Vagina (tissue), 2 donors: ENCODE data around the gene DDT. TPM values are rescaled to one million over a fixed set of nuclear protein-coding genes. Genes with fewer than 3 reads are reported as not detected.

Experiments
- DNase-seq, 2 donors: peaks; one replicate each; pipeline ENCODE4 v3.0.0-alpha.2; 2017; ENCODE audit errors: extremely low spot score in 2 of 2
- H3K27ac ChIP-seq: fragments of 200-600 bp; sonication (generic); one replicate; pipeline ENCODE4 v1.5.1; 2019
- H3K27me3 ChIP-seq: fragments of 200-600 bp; sonication (generic); one replicate; pipeline ENCODE4 v1.5.1; 2019
- H3K36me3 ChIP-seq, 2 donors: fragments of 200-600 bp; sonication (generic); one replicate each; pipeline ENCODE4 v1.5.1; 2017 to 2019
- H3K4me1 ChIP-seq: fragments of 200-600 bp; sonication (generic); one replicate; pipeline ENCODE4 v1.5.1; 2019
- H3K4me3 ChIP-seq, 2 donors: fragments of 200-600 bp; sonication (generic); 1 replicate in 1 of 2; 2 replicates in 1 of 2; pipeline ENCODE4 v1.5.1; 2016 to 2019
- H3K9me3 ChIP-seq: fragments of 200-600 bp; sonication (generic); one replicate; pipeline ENCODE4 v1.5.1; 2019
- POLR2A ChIP-seq, 2 donors: fragments of 450-650 bp; IDR thresholded peaks; one replicate each; pipeline ENCODE4 v1.6.1; 2017; ENCODE audit warnings: antibody characterized with exemption in 2 of 2, mild to moderate bottlenecking in 2 of 2, moderate library complexity in 2 of 2
- POLR2AphosphoS5 ChIP-seq, 2 donors: sonication (generic); formaldehyde crosslinking; IDR thresholded peaks; one replicate each; pipeline ENCODE4 v1.9.0; 2017; ENCODE audit warnings: antibody characterized with exemption in 2 of 2, mild to moderate bottlenecking in 2 of 2, low read depth in 1 of 2; ENCODE audit not compliant: insufficient read depth in 1 of 2
- intact Hi-C: fragments of 100-400 bp; cut with DNase I; formaldehyde crosslinking; loops from one replicate; pipeline ENCODE4 v1.15.1; 2023
- total RNA-seq: library from RNA; depleted of rRNA; stranded (reverse); fragments of >200 nt; gene quantifications from one replicate; pipeline ENCODE4 v1.2.3, GENCODE V29; 2016
- TF ChIP-seq, protein P1 (sequence below), 3 experiments: fragments of 450-650 bp in 2 of 3; fragments of 200-600 bp in 1 of 3; sonication (generic) in 1 of 3; IDR thresholded peaks; one replicate each; pipeline ENCODE4 v1.5.1; 2017 to 2019; ENCODE audit warnings: antibody characterized with exemption in 3 of 3, mild to moderate bottlenecking in 2 of 3, moderate library complexity in 2 of 3

DDT gene
- total RNA-seq, 1 donor from 2014 or later: 167 TPM

DNA sequence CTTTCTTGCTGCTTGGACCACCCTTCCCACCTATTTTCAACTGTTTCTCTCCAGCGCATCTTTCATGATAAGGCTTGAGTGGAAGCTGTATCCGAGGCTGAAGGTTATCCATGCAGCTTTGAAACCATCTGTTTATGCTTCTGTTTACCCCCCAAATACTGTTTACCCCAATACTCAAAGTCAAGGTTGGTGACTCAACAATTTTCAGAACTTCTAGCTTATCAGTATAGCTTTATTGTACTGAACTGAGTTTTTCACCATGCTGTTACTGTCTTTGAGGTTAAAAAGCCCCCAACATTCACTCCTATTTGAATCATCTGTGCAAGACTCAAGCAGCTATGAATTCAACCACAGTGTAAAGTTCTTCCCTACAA lies 35.8 kb upstream of the DDT start:
- no peaks in the 10 kb centered on the region for H3K27me3 ChIP-seq
- peaks cover 15% of the 10 kb centered on the region for H3K4me1 ChIP-seq
- intact Hi-C loops: no loop called here

DNA sequence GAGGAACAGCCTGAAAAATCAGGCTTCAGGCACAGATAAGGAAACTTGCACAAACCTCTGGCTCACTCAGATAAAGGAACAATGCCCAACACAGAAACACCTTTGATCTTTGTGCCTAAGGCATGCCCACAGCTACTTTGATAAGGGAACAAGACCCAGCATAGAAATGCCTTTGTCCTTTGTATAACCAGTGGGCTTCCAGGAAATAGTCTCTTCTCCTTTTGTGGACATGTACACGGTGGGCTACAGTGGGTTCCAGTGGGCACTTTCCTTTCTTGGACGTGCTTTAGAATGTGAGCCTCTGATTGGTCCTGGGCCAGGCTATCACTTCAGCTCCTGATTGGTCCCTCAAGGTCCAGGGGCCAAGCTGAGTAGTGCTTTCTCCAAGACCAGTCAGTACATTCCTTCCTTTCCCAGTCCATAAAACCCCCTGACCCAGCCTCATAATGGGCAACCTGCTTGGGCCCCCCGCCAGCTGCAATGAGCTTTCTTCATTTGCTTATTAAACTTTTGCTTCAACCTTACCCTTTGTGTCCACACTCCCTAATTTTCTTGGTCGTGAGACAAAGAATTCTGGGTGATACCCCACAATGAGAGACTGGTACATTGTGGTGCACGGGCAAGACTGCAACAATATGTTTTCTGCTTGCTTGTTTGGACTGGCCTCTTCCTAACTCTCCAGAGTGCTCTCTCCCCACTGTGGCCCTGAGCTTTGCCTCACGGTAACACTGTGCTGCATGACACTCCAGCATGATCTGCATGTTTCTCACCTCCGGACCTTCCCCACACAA lies 35.2 kb upstream of the DDT start:
- TF ChIP-seq, protein P1, sequence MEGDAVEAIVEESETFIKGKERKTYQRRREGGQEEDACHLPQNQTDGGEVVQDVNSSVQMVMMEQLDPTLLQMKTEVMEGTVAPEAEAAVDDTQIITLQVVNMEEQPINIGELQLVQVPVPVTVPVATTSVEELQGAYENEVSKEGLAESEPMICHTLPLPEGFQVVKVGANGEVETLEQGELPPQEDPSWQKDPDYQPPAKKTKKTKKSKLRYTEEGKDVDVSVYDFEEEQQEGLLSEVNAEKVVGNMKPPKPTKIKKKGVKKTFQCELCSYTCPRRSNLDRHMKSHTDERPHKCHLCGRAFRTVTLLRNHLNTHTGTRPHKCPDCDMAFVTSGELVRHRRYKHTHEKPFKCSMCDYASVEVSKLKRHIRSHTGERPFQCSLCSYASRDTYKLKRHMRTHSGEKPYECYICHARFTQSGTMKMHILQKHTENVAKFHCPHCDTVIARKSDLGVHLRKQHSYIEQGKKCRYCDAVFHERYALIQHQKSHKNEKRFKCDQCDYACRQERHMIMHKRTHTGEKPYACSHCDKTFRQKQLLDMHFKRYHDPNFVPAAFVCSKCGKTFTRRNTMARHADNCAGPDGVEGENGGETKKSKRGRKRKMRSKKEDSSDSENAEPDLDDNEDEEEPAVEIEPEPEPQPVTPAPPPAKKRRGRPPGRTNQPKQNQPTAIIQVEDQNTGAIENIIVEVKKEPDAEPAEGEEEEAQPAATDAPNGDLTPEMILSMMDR (IDR thresholded peaks at IDR 0.05): no peak
- no peak for TF ChIP-seq POLR2A (IDR thresholded peaks at IDR 0.05)
- TF ChIP-seq POLR2AphosphoS5 (IDR thresholded peaks at IDR 0.05; ENCODE audit: insufficient read depth in 1 of 2, low read depth in 1 of 2): no peak
- no peak overlapping the region for H3K27ac ChIP-seq
- no peaks in the 10 kb centered on the region for H3K27me3 ChIP-seq
- peaks cover 15% of the 10 kb centered on the region for H3K4me1 ChIP-seq
- no peaks in the 10 kb centered on the region for H3K9me3 ChIP-seq
- H3K4me3 ChIP-seq: no peak overlapping the region
- no peak for DNase-seq
- no peaks in the 10 kb centered on the region for H3K36me3 ChIP-seq
- intact Hi-C loops: loop anchor here (5.0 kb wide), 1 partner anchor 72 kb away; no protein-coding TSS in a partner anchor

More for the DNA sequence above, 35.8 kb upstream of the DDT start:
- Histone ChIP-seq H3K9me3 (no peaks in the 10 kb centered on the region), H3K36me3 (no peaks in the 10 kb centered on the region), H3K4me3 (no peak overlapping the region), H3K27ac (no peak overlapping the region)
- no peak for DNase-seq
- TF ChIP-seq, protein P1 (IDR thresholded peaks at IDR 0.05): no peak
- TF ChIP-seq POLR2AphosphoS5 (IDR thresholded peaks at IDR 0.05; ENCODE audit: insufficient read depth in 1 of 2, low read depth in 1 of 2) (no peak), POLR2A (IDR thresholded peaks at IDR 0.05) (no peak)

DNA sequence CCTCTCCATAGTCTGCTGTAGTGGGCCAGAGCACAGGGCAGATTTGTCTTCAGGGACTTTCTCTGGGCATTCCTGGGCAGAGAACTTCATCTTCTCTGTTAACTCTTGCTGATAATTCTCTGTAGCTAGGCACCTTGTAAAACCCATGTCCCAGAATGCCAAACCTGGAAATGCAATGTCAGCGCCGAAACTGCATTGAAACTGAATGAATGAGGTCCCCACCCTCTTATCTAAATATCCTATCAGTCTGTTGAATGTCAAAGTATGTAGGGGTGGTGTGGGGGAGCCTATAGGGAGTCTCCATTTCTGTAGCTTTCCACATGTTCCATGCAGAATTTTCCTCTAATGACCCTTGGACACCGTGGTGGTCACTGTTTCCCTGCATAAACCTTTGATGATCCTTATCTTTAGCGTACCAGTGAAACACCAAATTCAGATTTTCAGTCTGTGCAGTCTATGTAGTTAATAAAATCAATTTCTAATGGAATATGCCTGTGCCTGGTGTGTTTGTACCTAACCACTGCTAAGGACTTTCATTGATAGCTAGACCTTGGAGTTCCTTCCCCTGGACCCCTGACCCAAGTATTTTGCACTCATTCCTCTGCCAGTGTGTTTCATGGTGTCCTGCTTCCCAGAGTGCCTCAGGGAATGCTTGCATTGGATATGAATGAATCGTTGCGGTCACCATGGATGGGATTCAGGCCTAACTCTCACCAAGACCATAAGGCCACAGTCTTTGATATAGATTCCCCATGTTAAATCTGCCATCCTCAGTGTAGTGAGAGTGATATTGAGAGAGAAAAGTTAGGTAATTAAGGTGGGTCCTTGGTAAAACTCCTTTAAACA lies 34.4 kb upstream of the DDT start:
- intact Hi-C loops: loop anchor here (5.0 kb wide), 1 partner anchor 71 kb away; no protein-coding TSS in a partner anchor
- Histone ChIP-seq H3K9me3 (no peaks in the 10 kb centered on the region), H3K4me3 (no peak overlapping the region), H3K27ac (no peak overlapping the region), H3K36me3 (no peaks in the 10 kb centered on the region), H3K27me3 (no peaks in the 10 kb centered on the region), H3K4me1 (peaks cover 15% of the 10 kb centered on the region)
- no peak for DNase-seq
- TF ChIP-seq, protein P1 (IDR thresholded peaks at IDR 0.05): no peak
- TF ChIP-seq POLR2A (IDR thresholded peaks at IDR 0.05) (no peak), POLR2AphosphoS5 (IDR thresholded peaks at IDR 0.05; ENCODE audit: insufficient read depth in 1 of 2, low read depth in 1 of 2) (no peak)

DNA sequence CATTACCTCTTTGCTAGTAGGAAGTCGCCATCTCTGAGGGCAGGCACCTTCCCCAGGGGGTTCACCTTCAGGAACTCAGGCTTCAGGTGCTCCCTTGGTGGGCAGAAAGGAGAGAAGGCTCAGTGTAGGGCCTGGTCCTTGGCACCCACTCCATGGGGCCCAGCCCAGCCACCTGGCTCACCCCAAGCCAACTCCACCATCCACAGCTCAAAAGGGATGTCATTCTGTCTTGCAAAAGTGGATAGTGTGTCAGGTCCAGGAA lies 33.7 kb upstream of the DDT start:
- intact Hi-C loops: loop anchor here (5.0 kb wide), 1 partner anchor 71 kb away; no protein-coding TSS in a partner anchor
- Histone ChIP-seq H3K27ac (no peak overlapping the region), H3K36me3 (no peaks in the 10 kb centered on the region), H3K9me3 (no peaks in the 10 kb centered on the region), H3K4me1 (peaks cover 15% of the 10 kb centered on the region), H3K27me3 (no peaks in the 10 kb centered on the region), H3K4me3 (no peak overlapping the region)
- no peak for TF ChIP-seq POLR2A (IDR thresholded peaks at IDR 0.05)
- TF ChIP-seq, protein P1 (IDR thresholded peaks at IDR 0.05): no peak
- TF ChIP-seq POLR2AphosphoS5 (IDR thresholded peaks at IDR 0.05; ENCODE audit: insufficient read depth in 1 of 2, low read depth in 1 of 2): no peak
- DNase-seq: no peak
